ENCODE measurements around the gene HSPA14. TPM values are rescaled to one million over a fixed set of nuclear protein-coding genes. Genes with fewer than 3 reads are reported as not detected.

The HSPA14 gene
- total RNA-seq, 1 experiment from 2014 or later, result 19.9 TPM

DNA sequence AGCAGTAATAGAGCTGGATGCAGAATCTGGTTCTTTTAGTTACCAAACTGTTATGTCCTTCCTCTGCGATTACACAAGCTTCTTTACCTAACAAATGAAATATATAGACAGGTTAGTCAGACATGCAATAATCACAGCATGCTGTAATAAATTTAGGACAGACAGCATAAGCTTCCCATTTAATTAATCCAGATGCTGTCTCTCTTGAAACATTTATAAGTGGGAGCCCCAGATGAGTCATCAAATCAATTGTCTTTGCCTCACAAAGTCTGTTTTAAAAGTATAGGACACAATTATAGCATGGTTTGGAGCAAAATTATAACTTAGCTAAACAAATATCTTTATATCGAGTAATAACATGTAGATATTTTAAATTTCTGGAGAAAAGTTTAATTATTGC is 1.9 kb upstream of the HSPA14 start:
- no peaks in the 10 kb centered on the region for H3K9me3 ChIP-seq (ENCODE audit: control insufficient read depth in 1 of 2, insufficient read depth in 1 of 2, low read depth in 1 of 2, low read length in 2 of 2)
- peaks cover 2 to 20% of the 10 kb centered on the region in 2 experiments; a peak in 3 of 4 replicates for H3K4me1 ChIP-seq (ENCODE audit: control insufficient read depth in 1 of 2, insufficient read depth in 2 of 2, low read length in 2 of 2)
- DNase-seq (ENCODE audit: low read depth, low spot score) (no peak), ATAC-seq (no peak)
- H3K27me3 ChIP-seq (ENCODE audit: insufficient read depth, low read length), result no peaks in the 10 kb centered on the region
- TF ChIP-seq CEBPB (IDR thresholded peaks at IDR 0.05; ENCODE audit: low read depth), result no peak
- H3K4me2 ChIP-seq (ENCODE audit: low read length), result no peak overlapping the region
- H4K20me1 ChIP-seq (ENCODE audit: insufficient read depth), result no peaks in the 10 kb centered on the region
- no TSS peak for BruUV-seq (replicated peaks)
- peaks cover 30% of the 10 kb centered on the region for H3K79me2 ChIP-seq (ENCODE audit: insufficient read depth, low read length)
- H3K36me3 ChIP-seq (ENCODE audit: control insufficient read depth in 1 of 2, insufficient read depth in 2 of 2, low read length in 2 of 2), result peaks cover 8 to 11% of the 10 kb centered on the region in 2 experiments; a peak in 3 of 4 replicates
- ChIA-PET RAD21 (ENCODE audit: low non-redundant PET in 1 of 2, low total read pairs in 2 of 2, uncharacterized antibody in 2 of 2, unreplicated experiment in 2 of 2) (no interaction called here), CTCF (interaction anchor here (2.0 to 3.2 kb wide), 2 partner anchors 13 to 299 kb away, joined by 8 to 16 read pairs; no protein-coding TSS in a partner anchor), POLR2A (interaction anchor here (1.9 kb wide), 1 partner anchor 123 kb away, joined by 6 read pairs; the partner anchor contains the start of gene MEIG1)
- H2AFZ ChIP-seq (ENCODE audit: low read depth, low read length, poor library complexity, severe bottlenecking), result no peak overlapping the region
- no peak overlapping the region for H3K27ac ChIP-seq (ENCODE audit: low read depth, low read length)
- H3K9ac ChIP-seq (ENCODE audit: low read length), result no peak overlapping the region
- H3K9me2 ChIP-seq (ENCODE audit: insufficient read depth), result no peaks in the 10 kb centered on the region
- H3K4me3 ChIP-seq (replicated peaks in 1 of 2; ENCODE audit: low read depth in 1 of 2, low read length in 2 of 2), result no peak overlapping the region
- intact Hi-C loops (cut with micrococcal nuclease), result loop anchor here (5.0 kb wide), 2 partner anchors 41 to 116 kb away; partner anchors contain the start of genes DCLRE1C and SUV39H2

DNA sequence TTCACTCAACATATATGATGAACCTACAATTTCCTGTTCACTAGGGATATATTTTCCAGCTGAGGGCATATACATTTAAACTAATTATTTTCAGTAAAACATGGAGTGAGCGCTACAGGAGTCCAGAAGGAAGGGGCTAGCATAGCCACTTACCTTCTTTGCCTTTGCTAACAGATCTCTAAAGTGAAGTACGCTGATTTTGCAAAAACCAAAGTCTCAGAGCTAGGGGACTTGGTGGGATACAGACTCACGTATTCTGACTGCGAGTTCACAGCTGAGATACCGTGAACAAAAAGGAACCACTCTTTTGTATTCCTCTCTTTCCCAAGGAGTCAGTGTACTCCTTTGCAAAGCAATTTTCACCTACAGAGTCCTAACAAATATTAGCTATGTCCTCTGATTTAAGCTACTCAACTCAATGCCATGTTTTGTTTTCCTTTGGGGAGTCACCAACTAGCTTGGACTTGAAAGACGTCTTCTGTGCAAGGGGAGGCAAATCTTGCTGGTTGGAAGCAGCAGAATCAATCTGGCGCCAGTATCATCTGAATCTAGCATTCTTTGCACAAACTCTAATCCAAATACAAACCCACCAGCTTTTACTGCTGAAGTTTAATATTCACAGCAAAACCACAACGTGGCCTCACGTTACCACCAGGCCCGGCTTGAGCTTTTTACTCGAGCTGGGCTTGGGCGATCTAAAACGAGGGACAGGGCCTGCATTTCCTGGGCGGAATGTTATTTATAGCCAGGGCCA is 926 bp upstream of the HSPA14 start:
- ChIA-PET POLR2A (interaction anchor here (1.1 to 1.9 kb wide), 5 partner anchors 14 to 122 kb away, joined by 4 to 14 read pairs (median 5); partner anchors contain the start of genes DCLRE1C, MEIG1 and SUV39H2), CTCF (interaction anchor here (1.0 to 3.2 kb wide), 8 partner anchors 14 to 314 kb away, joined by 3 to 16 read pairs (median 4); no protein-coding TSS in a partner anchor), RAD21 (ENCODE audit: low non-redundant PET in 1 of 2, low total read pairs in 2 of 2, uncharacterized antibody in 2 of 2, unreplicated experiment in 2 of 2) (no interaction called here)
- Histone ChIP-seq H3K4me3 (replicated peaks in 1 of 2; ENCODE audit: low read depth in 1 of 2, low read length in 2 of 2) (peak overlapping the region; percentile 84 to 93), H3K9ac (ENCODE audit: low read length) (peak overlapping the region; percentile 98), H3K27ac (ENCODE audit: low read depth, low read length) (peak overlapping the region; percentile 49), H3K4me1 (ENCODE audit: control insufficient read depth in 1 of 2, insufficient read depth in 2 of 2, low read length in 2 of 2) (peaks cover 2 to 20% of the 10 kb centered on the region in 2 experiments; a peak in 3 of 4 replicates), H4K20me1 (ENCODE audit: insufficient read depth) (no peaks in the 10 kb centered on the region), H3K27me3 (ENCODE audit: insufficient read depth, low read length) (no peaks in the 10 kb centered on the region), H2AFZ (ENCODE audit: low read depth, low read length, poor library complexity, severe bottlenecking) (peak overlapping the region; percentile 3), H3K9me3 (ENCODE audit: control insufficient read depth in 1 of 2, insufficient read depth in 1 of 2, low read depth in 1 of 2, low read length in 2 of 2) (no peaks in the 10 kb centered on the region), H3K9me2 (ENCODE audit: insufficient read depth) (no peaks in the 10 kb centered on the region), H3K79me2 (ENCODE audit: insufficient read depth, low read length) (peaks cover 40% of the 10 kb centered on the region), H3K36me3 (ENCODE audit: control insufficient read depth in 1 of 2, insufficient read depth in 2 of 2, low read length in 2 of 2) (peaks cover 18 to 19% of the 10 kb centered on the region in 2 experiments; a peak in 3 of 4 replicates), H3K4me2 (ENCODE audit: low read length) (peak overlapping the region; percentile 88)
- BruUV-seq (replicated peaks), result TSS peak; percentile 57
- no peak for DNase-seq (ENCODE audit: low read depth, low spot score)
- intact Hi-C loops (cut with micrococcal nuclease), result loop anchor here (5.0 kb wide), 2 partner anchors 40 to 115 kb away; partner anchors contain the start of genes DCLRE1C and SUV39H2
- no peak for ATAC-seq
- TF ChIP-seq CBX3 (IDR thresholded peaks at IDR 0.05; ENCODE audit: low read depth) (no peak), SIN3A (IDR thresholded peaks at IDR 0.05; ENCODE audit: low read depth) (no peak), POLR2AphosphoS5 (IDR thresholded peaks at IDR 0.05; ENCODE audit: low read depth, low read length) (no peak), ELF1 (IDR thresholded peaks at IDR 0.05; ENCODE audit: borderline replicate concordance, low read depth) (no peak), CEBPB (IDR thresholded peaks at IDR 0.05; ENCODE audit: low read depth) (no peak), SP1 (IDR thresholded peaks at IDR 0.05; ENCODE audit: low read depth) (no peak), TCF7L2 (IDR thresholded peaks at IDR 0.05; ENCODE audit: borderline replicate concordance, extremely low read depth, insufficient read depth, insufficient read length) (no peak), POLR2A (IDR thresholded peaks at IDR 0.05; ENCODE audit: borderline replicate concordance, extremely low read depth, insufficient read depth, insufficient read length) (no peak)
- TF ChIP-seq, protein P1, sequence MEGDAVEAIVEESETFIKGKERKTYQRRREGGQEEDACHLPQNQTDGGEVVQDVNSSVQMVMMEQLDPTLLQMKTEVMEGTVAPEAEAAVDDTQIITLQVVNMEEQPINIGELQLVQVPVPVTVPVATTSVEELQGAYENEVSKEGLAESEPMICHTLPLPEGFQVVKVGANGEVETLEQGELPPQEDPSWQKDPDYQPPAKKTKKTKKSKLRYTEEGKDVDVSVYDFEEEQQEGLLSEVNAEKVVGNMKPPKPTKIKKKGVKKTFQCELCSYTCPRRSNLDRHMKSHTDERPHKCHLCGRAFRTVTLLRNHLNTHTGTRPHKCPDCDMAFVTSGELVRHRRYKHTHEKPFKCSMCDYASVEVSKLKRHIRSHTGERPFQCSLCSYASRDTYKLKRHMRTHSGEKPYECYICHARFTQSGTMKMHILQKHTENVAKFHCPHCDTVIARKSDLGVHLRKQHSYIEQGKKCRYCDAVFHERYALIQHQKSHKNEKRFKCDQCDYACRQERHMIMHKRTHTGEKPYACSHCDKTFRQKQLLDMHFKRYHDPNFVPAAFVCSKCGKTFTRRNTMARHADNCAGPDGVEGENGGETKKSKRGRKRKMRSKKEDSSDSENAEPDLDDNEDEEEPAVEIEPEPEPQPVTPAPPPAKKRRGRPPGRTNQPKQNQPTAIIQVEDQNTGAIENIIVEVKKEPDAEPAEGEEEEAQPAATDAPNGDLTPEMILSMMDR (IDR thresholded peaks at IDR 0.05 in 2 of 3, conservative IDR thresholded peaks at IDR 0.05 in 1 of 3; ENCODE audit: borderline replicate concordance in 1 of 3, insufficient read depth in 1 of 3, low read depth in 2 of 3, low read length in 2 of 3), result no peak

All from HCT116 (cell line).